Islet of Langerhans (tissue), 1 donor: ENCODE data around the gene EIPR1.

Experiments used
- FAIRE-seq: peaks from one replicate; lab custom pipeline; 2011; peaks lifted over from hg19 to GRCh38; lab: Jason Lieb, UNC

The EIPR1 gene

GRCh38 chr2:3267869-3268704, 109.5 kb downstream of the EIPR1 start:
- no peak for FAIRE-seq

DNA sequence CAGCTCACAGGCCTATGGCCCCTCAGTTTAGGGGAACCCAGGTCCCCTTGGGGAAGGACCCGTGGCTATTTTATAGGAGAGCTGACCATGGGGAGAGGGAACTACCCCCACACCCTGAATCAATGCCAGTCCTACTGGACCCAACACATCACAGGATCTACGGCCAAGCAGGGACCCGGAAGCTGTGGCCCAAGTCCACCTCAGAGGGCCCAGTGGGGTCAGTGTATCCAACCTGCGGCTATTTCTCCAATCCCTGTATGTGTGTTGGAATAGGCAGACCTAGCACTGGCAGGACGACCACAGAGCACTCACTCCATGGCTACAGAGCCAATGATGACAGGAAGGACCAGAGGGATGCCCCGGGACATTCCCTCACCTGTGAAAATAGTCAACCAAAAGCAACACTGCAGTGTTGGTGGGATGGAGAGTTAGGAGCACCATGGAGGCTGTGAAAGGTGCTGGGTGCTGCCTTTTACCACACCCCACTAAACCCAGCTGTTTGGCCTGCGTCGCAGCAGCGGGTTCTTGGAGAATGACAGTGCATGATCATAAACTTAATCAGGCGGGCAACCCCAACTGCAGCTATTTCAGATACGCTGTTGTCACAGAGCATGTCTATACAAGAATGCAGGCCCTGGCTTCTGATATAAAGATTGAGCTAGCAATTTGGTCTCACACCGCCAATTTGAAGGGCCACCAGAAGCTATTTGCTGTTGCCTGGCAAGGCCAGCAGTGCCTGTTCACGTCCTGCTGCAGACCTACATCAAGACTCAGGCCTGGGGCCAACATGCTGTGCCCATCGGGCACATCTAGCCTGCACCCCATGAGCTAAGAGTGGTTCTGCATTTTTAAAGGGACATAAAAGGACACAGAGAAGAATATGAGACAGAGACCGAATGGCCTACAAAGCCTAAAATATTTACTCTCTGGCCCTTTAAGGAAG, 110.4 kb downstream of the EIPR1 start:
- no peak for FAIRE-seq

DNA sequence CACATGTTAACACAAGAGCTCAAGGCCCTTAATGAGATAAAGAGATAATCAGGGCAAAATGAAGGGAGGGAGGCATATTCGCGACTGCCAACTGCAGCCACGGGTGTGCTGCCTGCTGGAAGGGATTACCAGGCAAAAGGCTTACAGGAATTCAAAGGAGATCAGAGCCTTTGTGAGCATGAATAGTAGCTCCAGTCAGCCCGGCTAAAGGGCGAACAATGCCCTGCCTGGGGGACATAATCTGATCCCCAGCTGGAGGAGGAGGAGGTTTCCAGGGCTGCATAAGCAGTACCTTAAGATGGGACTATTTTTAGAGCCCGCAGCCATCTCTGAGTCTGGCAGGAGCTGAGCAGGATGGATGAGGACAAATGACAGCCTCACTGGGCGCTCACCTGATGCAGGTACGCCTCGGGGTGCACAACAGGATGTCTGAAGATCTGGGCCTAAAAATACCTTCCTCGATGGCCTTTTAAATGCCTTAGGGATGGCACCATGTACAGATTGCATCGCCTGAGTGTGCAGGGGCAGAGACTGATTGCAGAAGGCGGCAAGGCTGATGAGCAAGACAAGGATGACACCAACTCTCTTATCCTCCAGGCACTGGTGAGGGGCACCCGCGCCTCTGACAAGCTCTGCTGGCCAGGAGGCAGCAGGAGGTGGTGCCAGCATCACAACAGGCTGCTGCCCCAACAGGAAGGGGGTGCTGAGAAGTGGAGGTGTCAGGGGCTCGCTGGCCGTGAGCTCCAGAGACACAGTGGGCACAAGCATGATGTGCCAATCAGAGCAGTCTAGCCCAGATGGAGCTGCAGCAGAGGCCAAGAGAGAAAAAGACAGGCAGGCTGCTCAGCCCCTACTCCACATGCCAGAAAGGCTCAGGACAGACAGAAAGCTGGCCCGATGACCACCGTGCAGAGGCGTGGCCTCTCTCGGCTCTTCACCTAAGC, 111.4 kb downstream of the EIPR1 start:
- FAIRE-seq, result no peak

DNA sequence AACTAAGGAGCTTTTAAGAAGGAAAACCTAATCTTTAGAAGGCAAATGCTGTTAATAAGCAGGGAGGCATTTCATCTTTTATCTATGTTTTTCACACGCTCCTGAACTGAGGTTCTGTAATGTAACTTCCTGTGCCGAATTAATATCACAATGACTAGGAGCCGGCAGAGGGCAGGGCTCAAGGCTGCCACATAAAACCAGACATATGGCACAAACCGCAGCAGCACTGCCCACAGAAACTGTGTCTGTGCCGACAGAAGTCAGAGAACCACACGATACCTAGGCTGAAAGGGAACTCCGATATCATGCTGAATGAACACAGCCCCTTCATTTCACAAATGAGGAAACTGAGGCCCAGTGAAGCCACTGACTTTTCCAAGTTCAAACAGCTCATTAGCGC, 112.1 kb downstream of the EIPR1 start:
- FAIRE-seq, result no peak

DNA sequence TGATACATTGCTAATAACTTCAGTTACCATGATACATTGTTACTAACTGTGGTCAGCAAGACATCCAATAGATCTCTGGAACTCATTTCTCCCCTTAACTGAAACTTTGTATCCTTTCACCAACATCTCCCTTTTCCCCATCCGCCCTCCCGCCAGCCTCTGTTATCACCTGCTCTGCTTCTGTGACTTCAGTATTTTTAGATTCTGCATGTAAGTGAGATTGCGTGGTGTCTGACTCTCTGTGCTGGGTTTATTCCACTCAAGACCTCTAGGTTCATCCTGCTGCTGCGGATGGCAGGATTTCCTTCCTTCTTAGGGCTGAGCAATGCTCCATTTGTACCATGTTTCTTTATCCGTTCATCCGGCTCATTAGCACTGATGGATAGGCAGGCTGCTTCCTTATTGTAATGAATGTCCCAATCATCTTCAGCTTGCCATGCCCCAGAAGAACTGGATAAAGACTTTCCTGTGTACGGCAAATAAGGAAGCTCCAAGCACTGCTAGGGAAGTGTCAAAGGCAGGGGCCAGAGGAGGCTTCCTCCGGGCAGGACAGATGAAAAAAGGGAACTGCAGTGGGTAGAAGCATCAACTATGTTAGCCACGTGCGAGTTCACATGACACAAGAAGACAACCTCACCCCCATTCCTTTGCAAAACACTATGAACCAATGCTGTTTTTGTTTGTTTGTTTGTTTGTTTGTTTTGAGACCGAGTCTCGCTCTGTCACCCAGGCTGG, 113.4 kb downstream of the EIPR1 start:
- no peak for FAIRE-seq

DNA sequence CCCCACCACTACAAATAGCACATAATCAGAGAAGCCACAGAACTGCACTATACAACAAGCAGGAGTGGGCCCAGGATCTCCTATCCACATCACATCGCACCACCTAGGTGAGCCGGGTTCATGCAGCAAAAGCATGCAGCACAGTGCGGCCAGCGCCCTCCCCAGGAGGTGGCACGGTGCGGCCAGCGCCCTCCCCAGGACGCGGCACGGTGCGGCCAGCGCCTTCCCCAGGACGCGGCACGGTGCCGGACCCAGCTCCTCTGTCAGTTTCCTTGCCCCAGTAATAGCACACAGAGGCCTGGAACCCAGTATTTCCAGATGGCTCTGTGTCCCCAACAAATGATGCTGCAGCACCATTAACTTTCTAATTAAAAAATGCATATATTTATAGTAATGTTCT, 114.1 kb downstream of the EIPR1 start:
- FAIRE-seq, result no peak

DNA sequence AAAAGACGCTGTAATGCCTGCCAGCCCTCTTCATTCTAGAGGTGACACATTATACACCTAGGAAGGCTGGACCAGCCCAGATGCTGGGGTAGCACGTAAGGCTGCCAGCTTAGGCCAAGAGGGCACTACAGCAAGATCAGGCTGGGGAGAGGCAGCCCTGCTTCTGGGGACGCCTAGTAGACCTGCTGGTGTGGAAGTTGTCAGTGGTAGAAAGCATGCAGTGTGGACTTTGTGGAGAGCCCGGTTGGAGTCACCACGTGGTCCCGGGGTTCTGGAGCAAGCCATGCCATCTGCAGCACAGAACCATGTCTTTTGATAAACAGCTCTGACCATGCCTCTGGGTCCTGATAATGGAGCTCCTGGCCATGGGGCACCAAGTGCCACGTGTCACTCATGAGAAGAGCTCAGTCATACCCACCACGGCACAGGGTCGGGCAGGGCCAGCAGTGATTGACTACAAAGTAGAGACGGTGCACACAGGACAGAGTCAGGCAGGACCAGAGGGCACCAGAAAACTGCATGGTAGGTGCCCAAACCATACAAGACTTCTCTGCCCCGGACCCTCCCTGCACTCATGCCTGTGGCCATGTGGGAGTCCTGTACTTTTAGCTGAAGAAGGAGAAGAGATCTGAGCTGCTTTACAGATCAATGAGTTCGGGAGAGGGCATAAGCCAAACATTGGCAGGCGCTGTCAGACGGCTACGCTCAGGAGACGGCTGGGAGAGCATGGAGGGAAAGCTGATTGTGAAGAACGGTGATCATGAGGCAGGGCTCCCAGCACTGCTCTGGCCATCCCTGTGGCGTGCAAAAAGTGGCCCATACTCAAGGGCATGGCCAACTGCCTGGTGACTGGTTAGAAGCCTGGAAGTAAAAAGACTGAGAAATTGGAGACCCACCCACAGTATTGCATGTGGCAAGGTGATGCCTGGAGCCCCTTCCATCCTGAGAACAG, 114.9 kb downstream of the EIPR1 start:
- FAIRE-seq, result no peak

DNA sequence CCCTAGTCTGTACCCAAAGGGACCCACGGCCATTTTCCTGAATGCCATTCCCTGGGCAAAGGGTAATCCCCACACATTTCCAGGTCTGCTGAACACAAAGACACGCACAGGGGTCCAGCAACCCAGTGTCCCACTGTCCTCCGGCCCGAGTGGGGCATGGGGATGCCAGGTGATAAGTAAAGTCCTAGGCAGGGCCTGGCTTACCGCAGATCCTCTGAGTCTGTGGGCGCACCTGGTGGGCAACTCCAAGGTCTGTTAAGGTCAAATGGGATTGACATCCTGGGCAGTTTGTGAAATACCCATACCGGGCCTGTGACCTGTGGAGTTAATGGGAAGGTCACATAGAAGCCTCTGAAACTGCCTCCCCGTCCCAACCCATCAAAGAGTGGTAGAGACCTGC, 116.1 kb downstream of the EIPR1 start:
- FAIRE-seq, result no peak

DNA sequence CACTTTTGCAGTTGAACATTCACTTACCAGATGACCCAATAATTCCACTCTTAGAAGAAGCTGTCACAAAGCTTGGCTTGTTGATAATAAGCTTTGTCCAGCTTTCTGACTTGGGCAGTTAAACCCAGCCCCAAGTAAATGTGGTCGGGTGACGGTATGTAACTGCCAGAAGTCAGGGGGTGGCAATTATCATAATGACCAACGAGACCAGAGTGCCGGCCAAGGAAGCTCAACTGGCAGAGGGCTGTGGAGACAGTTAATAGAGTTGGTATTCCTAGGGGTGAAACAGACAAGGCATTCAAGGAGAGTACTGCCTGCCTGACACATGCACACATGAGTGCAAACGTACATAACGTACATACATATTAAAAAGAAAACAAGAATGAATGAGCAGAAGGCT, 116.7 kb downstream of the EIPR1 start:
- no peak for FAIRE-seq

DNA sequence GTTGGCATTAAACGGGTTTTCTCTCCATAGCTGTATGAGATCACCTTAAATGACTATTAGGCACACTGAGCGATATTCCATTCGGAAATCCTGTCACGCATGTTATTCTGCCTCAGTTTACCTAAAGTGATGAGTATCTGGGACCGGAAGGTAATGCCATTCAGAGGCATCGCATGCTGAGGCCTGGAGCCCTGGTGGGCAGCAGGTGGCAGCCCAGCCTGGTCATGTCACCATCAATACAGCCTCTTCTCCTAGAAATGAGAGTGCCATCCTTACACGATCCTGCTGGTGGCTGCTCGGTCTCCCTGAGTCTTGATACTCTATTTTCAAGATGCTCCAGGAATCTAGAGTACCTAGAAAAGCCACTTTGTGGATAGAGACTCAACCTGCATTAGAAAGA, 119.8 kb downstream of the EIPR1 start:
- no peak for FAIRE-seq

GRCh38 chr2:3257166-3257565, 120.5 kb downstream of the EIPR1 start:
- no peak for FAIRE-seq

- no peak for FAIRE-seq
These were observed 121.0 kb downstream of the EIPR1 start for GRCh38 chr2:3256605-3257004.

DNA sequence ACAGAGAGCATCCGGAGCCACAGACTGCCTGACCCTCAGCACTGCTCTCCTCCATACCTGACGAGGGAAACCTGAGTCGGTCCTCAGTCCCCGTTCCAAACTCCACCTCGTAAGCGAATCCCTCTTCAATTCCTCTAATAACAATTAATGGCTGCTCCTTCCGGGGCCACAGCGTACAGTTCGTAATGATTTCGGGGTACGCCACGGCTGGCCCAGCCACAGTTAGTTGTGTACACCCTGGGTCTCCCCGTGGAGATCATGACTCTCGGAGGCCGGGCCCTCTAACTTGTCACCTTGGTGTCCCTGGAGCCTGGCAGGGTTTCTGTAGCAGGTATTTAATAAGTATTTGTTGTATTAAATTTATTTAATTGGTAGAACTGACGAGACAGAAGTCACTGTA, 121.5 kb downstream of the EIPR1 start:
- no peak for FAIRE-seq

DNA sequence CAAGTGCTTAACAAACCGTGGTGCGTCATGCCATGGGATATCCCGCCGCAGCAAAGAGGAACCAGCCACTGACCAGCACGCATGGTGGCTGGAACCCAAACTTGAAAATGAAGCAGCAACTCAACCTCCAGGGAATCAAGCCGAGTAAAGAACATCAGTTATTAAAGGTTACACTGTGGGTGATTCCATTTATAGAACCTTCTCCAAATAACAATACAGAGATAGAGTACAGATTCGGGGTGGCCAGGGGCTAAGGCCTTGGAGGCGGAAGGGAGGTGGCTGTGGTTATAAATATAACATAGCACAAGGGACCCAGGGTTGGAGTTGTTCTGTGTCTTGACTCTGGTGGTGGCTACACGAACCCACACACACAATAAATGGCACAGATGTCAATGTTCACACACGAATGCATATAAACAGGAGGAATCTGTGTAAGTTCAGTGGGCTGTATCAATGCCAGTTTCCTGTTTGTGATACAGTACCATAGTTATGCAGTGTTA, 123.1 kb downstream of the EIPR1 start:
- no peak for FAIRE-seq

- FAIRE-seq, result no peak
These were observed 123.6 kb downstream of the EIPR1 start for GRCh38 chr2:3253913-3254441.

DNA sequence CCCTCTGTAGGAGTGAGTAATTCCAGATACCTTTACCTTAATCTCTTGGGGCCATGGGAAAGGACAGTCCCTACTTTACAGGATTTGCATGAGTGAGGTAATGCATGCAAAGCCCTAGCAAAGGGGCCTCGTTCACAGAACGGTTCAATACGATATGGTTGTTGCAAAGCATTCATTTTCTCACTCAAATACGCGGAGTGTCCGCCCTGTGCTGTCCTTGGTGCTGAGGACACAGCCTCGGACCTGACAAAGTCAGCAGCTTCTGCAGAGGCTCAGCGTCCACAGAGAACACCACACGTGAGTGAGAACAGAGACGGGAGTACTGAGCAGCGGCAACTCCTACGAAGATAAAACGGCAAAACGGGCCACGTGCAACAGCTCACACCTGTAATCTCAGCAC, 125.7 kb downstream of the EIPR1 start:
- FAIRE-seq, result no peak

DNA sequence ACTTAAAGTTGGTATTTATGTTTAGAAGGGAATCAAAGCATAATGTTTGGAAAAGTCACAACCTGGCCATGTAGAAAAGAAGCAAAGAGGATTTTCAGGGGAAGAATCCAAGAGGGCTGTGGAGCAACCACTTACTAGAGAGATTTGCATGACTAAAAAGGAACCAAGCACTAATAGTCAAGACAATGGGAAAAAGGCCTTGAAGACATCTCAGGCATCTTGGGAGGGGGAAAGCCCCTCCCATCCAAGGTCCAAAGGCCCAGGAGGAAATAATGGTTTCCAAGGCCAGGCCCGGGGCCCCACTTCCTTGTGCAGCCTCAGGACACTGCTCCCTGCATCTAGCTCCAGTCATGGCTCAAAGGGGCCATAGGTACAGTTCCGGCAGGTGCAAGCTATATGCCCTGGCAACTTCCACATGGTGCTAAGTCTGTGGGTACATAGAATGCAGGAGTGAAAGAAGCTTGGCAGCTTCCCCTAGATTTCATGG, 128.1 kb downstream of the EIPR1 start:
- FAIRE-seq, result no peak

- FAIRE-seq, result no peak
These were observed 128.7 kb downstream of the EIPR1 start for GRCh38 chr2:3248754-3249475.
